Muscle of arm (tissue), 12 donors: ENCODE results near the gene OR56A3. TPM values are rescaled to one million over a fixed set of nuclear protein-coding genes. Genes with fewer than 3 reads are reported as not detected.

ENCODE experiments used
- DNase-seq: peaks from one replicate; pipeline ENCODE4 v3.0.0-alpha.2; 2013
- polyA plus RNA-seq, 12 donors: library from polyadenylated mRNA; unstranded; fragments of 120-200 nt; gene quantifications; one replicate each; pipeline ENCODE4 v1.2.1, GENCODE V29; 2013; ENCODE audit not compliant: insufficient read length in 12 of 12

Gene OR56A3
- polyA plus RNA-seq, 12 donors = not detected

GRCh38 chr11:5968394-5968793 is 26.3 kb downstream of the OR56A3 start, which contains the start of gene OR56A5:
Gene OR56A5 (minus strand): TSS chr11:5968494. CDS start chr11:5968494, 0 bp downstream.
- no peak for DNase-seq

GRCh38 chr11:5973530-5973929 is 31.5 kb downstream of the OR56A3 start:
- no peak for DNase-seq

GRCh38 chr11:5983443-5983842 is 41.4 kb downstream of the OR56A3 start:
- DNase-seq = no peak

- no peak for DNase-seq
Measured at GRCh38 chr11:5986885-5987284, 44.8 kb downstream of the OR56A3 start, which contains the start of gene OR52L1. Gene OR52L1 (minus strand): TSS chr11:5986985. CDS start chr11:5986930, 55 bp downstream.

GRCh38 chr11:5989203-5989602 is 47.2 kb downstream of the OR56A3 start:
- DNase-seq = no peak

GRCh38 chr11:5992150-5992549 is 50.1 kb downstream of the OR56A3 start:
- DNase-seq = no peak

- DNase-seq = no peak
Measured at GRCh38 chr11:5992604-5993251, 50.7 kb downstream of the OR56A3 start.

- no peak for DNase-seq
Measured at GRCh38 chr11:5994791-5995190, 52.7 kb downstream of the OR56A3 start.

Other genes with a start within 250 kb of the OR56A3 start
- gene OR56B1, start 205.8 kb upstream of the OR56A3 start, polyA plus RNA-seq = not detected
- gene OR52N4, start 188.0 kb upstream of the OR56A3 start, polyA plus RNA-seq = not detected
- gene OR52N5, start 158.9 kb upstream of the OR56A3 start, polyA plus RNA-seq = not detected
- gene OR52N1, start 151.0 kb upstream of the OR56A3 start, polyA plus RNA-seq = not detected
- gene OR52N2, start 133.3 kb upstream of the OR56A3 start, polyA plus RNA-seq = not detected
- not detected for gene OR52E6, start 100.4 kb upstream of the OR56A3 start, polyA plus RNA-seq
- gene OR52E8, start 84.6 kb upstream of the OR56A3 start, polyA plus RNA-seq = not detected
- under 1 TPM in 1 of 12 donors, not detected in 11; 0.05 TPM for gene OR52E4, start 61.6 kb upstream of the OR56A3 start, polyA plus RNA-seq
- gene OR52E5, start 49.0 kb upstream of the OR56A3 start, polyA plus RNA-seq = not detected
- not detected for gene OR56A5, start 26.2 kb downstream of the OR56A3 start, polyA plus RNA-seq
- gene OR52L1, start 44.7 kb downstream of the OR56A3 start, polyA plus RNA-seq = not detected
- gene OR56A4, start 64.7 kb downstream of the OR56A3 start, polyA plus RNA-seq = under 1 TPM in 2 of 12 donors, not detected in 10; 0.08 TPM
- not detected for gene OR56A1, start 88.5 kb downstream of the OR56A3 start, polyA plus RNA-seq
- not detected for gene OR56B4, start 165.4 kb downstream of the OR56A3 start, polyA plus RNA-seq
- not detected for gene OR52B2, start 228.1 kb downstream of the OR56A3 start, polyA plus RNA-seq